HepG2 (cell line): ENCODE measurements around the gene C1D. TPM values are rescaled to one million over a fixed set of nuclear protein-coding genes. Genes with fewer than 3 reads are reported as not detected.
A peak's percentile ranks its signal among the peaks of the same experiment; 100 is the strongest.

ENCODE experiments used
- FOXK1 ChIP-seq: sonication (generic); formaldehyde crosslinking; IDR thresholded peaks from 2 replicates; pipeline ENCODE4 v1.4.0; 2020; ENCODE audit warnings: low read depth, missing genetic modification reagents, borderline replicate concordance
- FOXK2 ChIP-seq: fragments of 450-650 bp; IDR thresholded peaks from 2 replicates; pipeline ENCODE4 v1.6.1; 2016
- FOXP1 ChIP-seq, 2 experiments: fragments of 450-650 bp in 1 of 2; IDR thresholded peaks; 2 replicates each; pipeline ENCODE4 v1.6.1; 2017 to 2018; ENCODE audit warnings: antibody characterized with exemption in 1 of 2
- HMGA1 ChIP-seq: sonication (generic); formaldehyde crosslinking; conservative IDR thresholded peaks from 2 replicates; pipeline ENCODE4 v1.4.0; 2020; ENCODE audit warnings: missing genetic modification reagents
- KAT8 ChIP-seq: IDR thresholded peaks from 2 replicates; pipeline ENCODE4 v1.6.1; 2016; ENCODE audit warnings: missing genetic modification reagents, missing compliant biosample characterization
- MAZ ChIP-seq, 2 experiments: sonication (generic) in 1 of 2; formaldehyde crosslinking in 1 of 2; IDR thresholded peaks; 2 replicates each; pipeline versions ENCODE4 v1.5.0 to v1.6.1; 2012 to 2020; ENCODE audit warnings: low read depth in 2 of 2, mild to moderate bottlenecking in 2 of 2, borderline replicate concordance in 1 of 2, improper control_type of control experiment in 1 of 2, low read length in 1 of 2, missing genetic modification reagents in 1 of 2, moderate library complexity in 1 of 2
- NONO ChIP-seq, 2 experiments: fragments of 450-650 bp in 1 of 2; sonication (generic) in 1 of 2; formaldehyde crosslinking in 1 of 2; IDR thresholded peaks in 1 of 2; conservative IDR thresholded peaks in 1 of 2; 2 replicates each; pipeline versions ENCODE4 v1.6.1 to v1.8.0; 2017 to 2022; ENCODE audit warnings: mild to moderate bottlenecking in 1 of 2, missing genetic modification reagents in 1 of 2, moderate library complexity in 1 of 2
- SKI ChIP-seq: fragments of 450-650 bp; IDR thresholded peaks from one replicate; pipeline ENCODE4 v1.6.1; 2018; ENCODE audit warnings: mild to moderate bottlenecking; ENCODE audit not compliant: partially characterized antibody
- TOPORS ChIP-seq: sonication (generic); formaldehyde crosslinking; IDR thresholded peaks from 2 replicates; pipeline ENCODE4 v1.8.0; 2023; ENCODE audit warnings: mild to moderate bottlenecking, missing genetic modification reagents
- UBTF ChIP-seq: sonication (generic); formaldehyde crosslinking; IDR thresholded peaks from 2 replicates; pipeline ENCODE4 v1.4.0; 2020; ENCODE audit warnings: mild to moderate bottlenecking, missing genetic modification reagents
- ZFP82 ChIP-seq: sonication (generic); formaldehyde crosslinking; IDR thresholded peaks from 2 replicates; pipeline ENCODE4 v1.5.1; 2020; ENCODE audit warnings: mild to moderate bottlenecking, missing genetic modification reagents, borderline replicate concordance
- ZNF136 ChIP-seq: sonication (generic); formaldehyde crosslinking; IDR thresholded peaks from 2 replicates; pipeline ENCODE4 v1.8.1; 2022; ENCODE audit warnings: low read depth, mild to moderate bottlenecking, moderate library complexity, missing genetic modification reagents
- ZNF281 ChIP-seq: sonication (generic); formaldehyde crosslinking; IDR thresholded peaks from 2 replicates; pipeline ENCODE4 v1.4.0; 2020; ENCODE audit warnings: missing genetic modification reagents, borderline replicate concordance
- ZNF580 ChIP-seq: IDR thresholded peaks from 2 replicates; pipeline ENCODE4 v1.6.1; 2016; ENCODE audit warnings: low read depth, borderline replicate concordance
- ZZZ3 ChIP-seq: sonication (generic); formaldehyde crosslinking; IDR thresholded peaks from 2 replicates; pipeline ENCODE4 v1.4.0; 2020; ENCODE audit warnings: missing genetic modification reagents, mild to moderate bottlenecking, borderline replicate concordance
- polyA plus RNA-seq, 8 experiments: library from polyadenylated mRNA; depleted of rRNA in 3 of 8; stranded (reverse) in 7 of 8; unstranded in 1 of 8; fragments of >200 nt; fragmentation: Illumina TruSeq in 4 of 8; extraction: Trizol in 4 of 8; gene quantifications; 2 replicates each; pipeline versions ENCODE4 v1.2.1 to v1.2.3, GENCODE V29; 2011 to 2016; ENCODE audit warnings: low read depth in 4 of 8, missing spikeins in 1 of 8, mixed read lengths in 1 of 8; ENCODE audit not compliant: insufficient read depth in 1 of 8
- total RNA-seq, 5 experiments: library from RNA; depleted of rRNA; stranded (reverse); fragments of >200 nt; fragmentation: Illumina TruSeq; extraction: Trizol; gene quantifications; 2 replicates each; pipeline ENCODE4 v1.2.3, GENCODE V29; 2016; ENCODE audit warnings: low read depth in 1 of 5
- TF ChIP-seq, protein P1 (sequence below): sonication (generic); formaldehyde crosslinking; IDR thresholded peaks from 2 replicates; pipeline ENCODE4 v1.5.1; 2020; ENCODE audit warnings: missing genetic modification reagents, mild to moderate bottlenecking, borderline replicate concordance
- TF ChIP-seq, protein P2 (sequence below): fragments of 450-650 bp; IDR thresholded peaks from 2 replicates; pipeline ENCODE4 v1.6.1; 2016

Gene C1D
- total and polyA plus RNA-seq, 2 of the 13 experiments (the other 11 are each of a cell fraction or from before 2014, with no cell fraction given), result 38.1 to 43.5 TPM

GRCh38 chr2:68062680-68063387, at the start of gene C1D (continued):
- TF ChIP-seq, protein P1, sequence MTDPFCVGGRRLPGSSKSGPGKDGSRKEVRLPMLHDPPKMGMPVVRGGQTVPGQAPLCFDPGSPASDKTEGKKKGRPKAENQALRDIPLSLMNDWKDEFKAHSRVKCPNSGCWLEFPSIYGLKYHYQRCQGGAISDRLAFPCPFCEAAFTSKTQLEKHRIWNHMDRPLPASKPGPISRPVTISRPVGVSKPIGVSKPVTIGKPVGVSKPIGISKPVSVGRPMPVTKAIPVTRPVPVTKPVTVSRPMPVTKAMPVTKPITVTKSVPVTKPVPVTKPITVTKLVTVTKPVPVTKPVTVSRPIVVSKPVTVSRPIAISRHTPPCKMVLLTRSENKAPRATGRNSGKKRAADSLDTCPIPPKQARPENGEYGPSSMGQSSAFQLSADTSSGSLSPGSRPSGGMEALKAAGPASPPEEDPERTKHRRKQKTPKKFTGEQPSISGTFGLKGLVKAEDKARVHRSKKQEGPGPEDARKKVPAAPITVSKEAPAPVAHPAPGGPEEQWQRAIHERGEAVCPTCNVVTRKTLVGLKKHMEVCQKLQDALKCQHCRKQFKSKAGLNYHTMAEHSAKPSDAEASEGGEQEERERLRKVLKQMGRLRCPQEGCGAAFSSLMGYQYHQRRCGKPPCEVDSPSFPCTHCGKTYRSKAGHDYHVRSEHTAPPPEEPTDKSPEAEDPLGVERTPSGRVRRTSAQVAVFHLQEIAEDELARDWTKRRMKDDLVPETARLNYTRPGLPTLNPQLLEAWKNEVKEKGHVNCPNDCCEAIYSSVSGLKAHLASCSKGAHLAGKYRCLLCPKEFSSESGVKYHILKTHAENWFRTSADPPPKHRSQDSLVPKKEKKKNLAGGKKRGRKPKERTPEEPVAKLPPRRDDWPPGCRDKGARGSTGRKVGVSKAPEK (CRISPR knock-in tag), result no peak
- no peak; the same call in 1 of the 2 replicates for TF ChIP-seq ZNF136
- TF ChIP-seq FOXP1 (IDR thresholded peaks at IDR 0.05), result no peak
- TF ChIP-seq FOXP1 (CRISPR knock-in tag; IDR thresholded peaks at IDR 0.05), result 0 out of 2 replicates have a peak, but pooled peaks have one; percentile 11
- no peak for TF ChIP-seq TOPORS (CRISPR knock-in tag)
- TF ChIP-seq ZNF281 (CRISPR knock-in tag), result peak; percentile 72
- peak; percentile 99 for TF ChIP-seq KAT8 (CRISPR knock-in tag)
- TF ChIP-seq NONO (IDR thresholded peaks at IDR 0.05), result no peak
- TF ChIP-seq NONO (CRISPR knock-in tag; conservative IDR thresholded peaks at IDR 0.05), result peak; percentile 81
- TF ChIP-seq FOXK1, result peak; percentile 94
- peak; percentile 100 for TF ChIP-seq MAZ (IDR thresholded peaks at IDR 0.05; ENCODE audit: borderline replicate concordance, low read depth, low read length)
- peak; percentile 97 for TF ChIP-seq MAZ (CRISPR knock-in tag; IDR thresholded peaks at IDR 0.05; ENCODE audit: low read depth)
- TF ChIP-seq, protein P2, sequence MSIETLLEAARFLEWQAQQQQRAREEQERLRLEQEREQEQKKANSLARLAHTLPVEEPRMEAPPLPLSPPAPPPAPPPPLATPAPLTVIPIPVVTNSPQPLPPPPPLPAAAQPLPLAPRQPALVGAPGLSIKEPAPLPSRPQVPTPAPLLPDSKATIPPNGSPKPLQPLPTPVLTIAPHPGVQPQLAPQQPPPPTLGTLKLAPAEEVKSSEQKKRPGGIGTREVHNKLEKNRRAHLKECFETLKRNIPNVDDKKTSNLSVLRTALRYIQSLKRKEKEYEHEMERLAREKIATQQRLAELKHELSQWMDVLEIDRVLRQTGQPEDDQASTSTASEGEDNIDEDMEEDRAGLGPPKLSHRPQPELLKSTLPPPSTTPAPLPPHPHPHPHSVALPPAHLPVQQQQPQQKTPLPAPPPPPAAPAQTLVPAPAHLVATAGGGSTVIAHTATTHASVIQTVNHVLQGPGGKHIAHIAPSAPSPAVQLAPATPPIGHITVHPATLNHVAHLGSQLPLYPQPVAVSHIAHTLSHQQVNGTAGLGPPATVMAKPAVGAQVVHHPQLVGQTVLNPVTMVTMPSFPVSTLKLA, result peak; percentile 70
- TF ChIP-seq SKI, result no peak
- no peak; the same call in 1 of the 2 replicates for TF ChIP-seq ZZZ3 (CRISPR knock-in tag)
- TF ChIP-seq ZFP82, result peak; percentile 82; the same call in 1 of the 2 replicates
- no peak for TF ChIP-seq HMGA1
- TF ChIP-seq ZNF580, result peak; percentile 88; the same call in 1 of the 2 replicates
- TF ChIP-seq UBTF, result 0 out of 2 replicates have a peak, but pooled peaks have one; percentile 21
- TF ChIP-seq FOXK2, result no peak
